Amniotic epithelial cell (primary cell): ENCODE measurements around the gene FARSB.
"Not testable (repeated sequence)": the region's sequence is repeated elsewhere in the genome, so short reads cannot be mapped to it uniquely, and the experiment has no call there.

ENCODE experiments used
- DNase-seq: peaks from one replicate; pipeline ENCODE4 v3.0.0-alpha.2; 2010; ENCODE audit warnings: low read depth

FARSB gene

GRCh38 chr2:222604749-222605515 is 51.0 kb downstream of the FARSB start:
- no peak for DNase-seq

GRCh38 chr2:222603501-222603900 is 52.4 kb downstream of the FARSB start:
- no peak for DNase-seq

- DNase-seq, result no peak
Measured at GRCh38 chr2:222598611-222599010, 57.3 kb downstream of the FARSB start.

- DNase-seq, result no peak
Measured at GRCh38 chr2:222595581-222595980, 60.3 kb downstream of the FARSB start.

GRCh38 chr2:222594679-222595078 is 61.2 kb downstream of the FARSB start:
- DNase-seq, result peak; percentile 84

- peak; percentile 14 for DNase-seq
Measured at GRCh38 chr2:222592176-222592575, 63.7 kb downstream of the FARSB start.

GRCh38 chr2:222591661-222592060 is 64.2 kb downstream of the FARSB start:
- DNase-seq, result no peak

GRCh38 chr2:222584589-222584988 is 71.3 kb downstream of the FARSB start:
- DNase-seq, result not testable (repeated sequence)

GRCh38 chr2:222582928-222583327 is 73.0 kb downstream of the FARSB start:
- no peak for DNase-seq

GRCh38 chr2:222577341-222577740 is 78.6 kb downstream of the FARSB start:
- no peak for DNase-seq

- DNase-seq, result no peak
Measured at GRCh38 chr2:222576171-222577081, 79.5 kb downstream of the FARSB start.

- no peak for DNase-seq
Measured at GRCh38 chr2:222575618-222576017, 80.3 kb downstream of the FARSB start.

- peak; percentile 83 for DNase-seq
Measured at GRCh38 chr2:222572751-222573174, 83.1 kb downstream of the FARSB start.

GRCh38 chr2:222572264-222572721 is 83.6 kb downstream of the FARSB start:
- no peak for DNase-seq

- DNase-seq, result peak; percentile 19
Measured at GRCh38 chr2:222569826-222570225, 86.1 kb downstream of the FARSB start.

- DNase-seq, result peak; percentile 15
Measured at GRCh38 chr2:222568865-222569264, 87.0 kb downstream of the FARSB start.

GRCh38 chr2:222566229-222566628 is 89.7 kb downstream of the FARSB start:
- no peak for DNase-seq

- no peak for DNase-seq
Measured at GRCh38 chr2:222563936-222564335, 92.0 kb downstream of the FARSB start.

GRCh38 chr2:222563106-222563718 is 92.7 kb downstream of the FARSB start:
- DNase-seq, result no peak

- peak; percentile 51 for DNase-seq
Measured at GRCh38 chr2:222561817-222562645, 93.9 kb downstream of the FARSB start.

GRCh38 chr2:222561151-222561550 is 94.7 kb downstream of the FARSB start:
- DNase-seq, result no peak

- no peak for DNase-seq
Measured at GRCh38 chr2:222554517-222554916, 101.4 kb downstream of the FARSB start.
